ENCODE results near the gene GNA12.

DNA sequence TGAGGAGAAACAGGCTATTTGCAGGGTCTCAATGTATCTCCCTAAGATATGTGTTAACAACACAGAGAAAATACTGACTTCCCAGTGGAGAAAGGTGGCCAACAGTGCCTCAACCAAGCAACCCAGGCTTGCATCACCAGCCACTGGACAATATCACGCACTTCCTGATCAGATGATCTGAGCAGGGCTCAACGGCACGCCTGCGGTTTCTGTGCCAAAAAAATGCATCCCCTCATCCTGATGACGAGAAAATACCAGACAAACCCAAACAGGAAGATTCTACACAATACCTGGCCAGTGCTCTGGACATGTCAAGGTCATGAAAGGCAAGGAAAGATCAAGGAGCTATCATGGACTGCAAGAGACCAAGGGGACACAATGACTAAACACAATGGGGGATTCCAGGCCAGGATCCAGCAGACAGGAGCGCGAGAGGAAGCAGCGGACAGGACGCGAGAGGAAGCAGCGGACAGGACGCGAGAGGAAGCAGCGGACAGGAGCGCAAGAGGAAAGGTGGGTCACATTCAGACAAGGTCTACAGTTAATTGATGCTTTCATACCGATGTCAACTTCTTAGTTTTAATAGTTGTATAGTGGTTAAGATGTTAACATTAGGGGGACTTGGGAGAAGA, 51.1 kb downstream of the GNA12 start:
- no peak for TF ChIP-seq CTCF (IDR thresholded peaks at IDR 0.05; ENCODE audit: insufficient read depth, low read length)
- TF ChIP-seq SPI1 (IDR thresholded peaks at IDR 0.05; ENCODE audit: borderline replicate concordance, low read depth), result peak; percentile 38; the same call in 1 of the 2 replicates

Data from HL-60 (cell line).